HepG2 (cell line): ENCODE results near the gene IRAK1BP1. TPM values are rescaled to one million over a fixed set of nuclear protein-coding genes. Genes with fewer than 3 reads are reported as not detected.
A peak's percentile ranks its signal among the peaks of the same experiment; 100 is the strongest.

Experiments
- ATAC-seq: fragments of 200-7000 bp; cut with Tn5 transposase; 3 replicates; pipeline ENCODE4 v1.9.1; 2020; ENCODE audit warnings: mild to moderate bottlenecking, moderate library complexity
- BruUV-seq: library from RNA; stranded (reverse); fragments of 400-500 nt; replicated peaks from 2 replicates; lab custom pipeline; 2021; lab: Mats Ljungman, UMichigan
- CTCF ChIA-PET: fragments of 300-600 bp; formaldehyde crosslinking; extraction: SDS; loops from one replicate; lab custom pipeline; 2021; ENCODE audit warnings: low total read pairs, inconsistent platforms, low intra/inter-chr PET ratio; lab: Yijun Ruan, JAX
- POLR2A ChIA-PET: fragments of 350-600 bp; sonication (Branson Sonifier 250); formaldehyde crosslinking; loops from one replicate; lab custom pipeline; 2020; ENCODE audit warnings: antibody characterized with exemption, inconsistent platforms; lab: Yijun Ruan, JAX
- DNase-seq: peaks from one replicate; pipeline ENCODE4 v3.0.0-alpha.2; 2015; ENCODE audit warnings: low spot score
- FAIRE-seq: peaks from 3 replicates; lab custom pipeline; 2011; peaks lifted over from hg19 to GRCh38; lab: Jason Lieb, UNC
- H2AFZ ChIP-seq: one replicate; pipeline ENCODE4 v1.6.1; 2011; ENCODE audit warnings: low read length, inconsistent platforms
- H3K27ac ChIP-seq: fragments of 300-600 bp; 3 replicates; pipeline ENCODE4 v1.8.0; 2011; ENCODE audit warnings: mixed run types, mild to moderate bottlenecking, mixed read lengths, low read length, inconsistent platforms; ENCODE audit not compliant: insufficient read depth; ENCODE audit errors: extremely low read length
- H3K27me3 ChIP-seq, 2 experiments: fragments of 200-600 bp in 1 of 2; 2 replicates in 1 of 2; 3 replicates in 1 of 2; pipeline versions ENCODE4 v1.6.0 to v1.8.0; 2011; ENCODE audit warnings: low read length in 2 of 2, mild to moderate bottlenecking in 2 of 2, moderate library complexity in 2 of 2, inconsistent platforms in 1 of 2; ENCODE audit not compliant: insufficient read depth in 2 of 2, control insufficient read depth in 1 of 2
- H3K36me3 ChIP-seq, 2 experiments: fragments of 200-600 bp in 1 of 2; replicated peaks in 1 of 2; 2 replicates in 1 of 2; 3 replicates in 1 of 2; pipeline versions ENCODE4 v1.5.1 to v1.8.0; 2011; ENCODE audit warnings: low read length in 2 of 2, inconsistent platforms in 1 of 2; ENCODE audit not compliant: insufficient read depth in 2 of 2, control insufficient read depth in 1 of 2
- H3K4me1 ChIP-seq: 2 replicates; pipeline ENCODE4 v1.5.1; 2012; ENCODE audit warnings: low read length, inconsistent platforms; ENCODE audit not compliant: insufficient read depth
- H3K4me2 ChIP-seq: 2 replicates; pipeline ENCODE4 v1.6.0; 2011; ENCODE audit warnings: low read depth, low read length, inconsistent platforms
- H3K4me3 ChIP-seq, 3 experiments: fragments of 200-600 bp in 1 of 3; sonication (generic), shearing (Covaris generic) in 1 of 3; replicated peaks in 1 of 3; 2 replicates each; pipeline ENCODE4 v1.5.1; 2011 to 2016; ENCODE audit warnings: low read length in 3 of 3, inconsistent platforms in 2 of 3, low read depth in 2 of 3, mild to moderate bottlenecking in 2 of 3, control low read depth in 1 of 3, mixed read lengths in 1 of 3; ENCODE audit not compliant: insufficient read depth in 1 of 3
- H3K79me2 ChIP-seq: one replicate; pipeline ENCODE4 v1.6.1; 2011; ENCODE audit warnings: low read length, inconsistent platforms; ENCODE audit not compliant: insufficient read depth
- H3K9ac ChIP-seq: 2 replicates; pipeline ENCODE4 v1.6.0; 2011; ENCODE audit warnings: mild to moderate bottlenecking, low read depth, low read length, inconsistent platforms; ENCODE audit not compliant: insufficient read depth
- H3K9me3 ChIP-seq: 2 replicates; pipeline ENCODE4 v1.5.1; 2012; ENCODE audit warnings: mild to moderate bottlenecking, low read length
- H4K20me1 ChIP-seq: 2 replicates; pipeline ENCODE4 v1.6.0; 2011; ENCODE audit warnings: inconsistent platforms, mild to moderate bottlenecking, low read length, moderate library complexity; ENCODE audit not compliant: insufficient read depth
- AKAP8 ChIP-seq: sonication (generic); formaldehyde crosslinking; IDR thresholded peaks from 2 replicates; pipeline ENCODE4 v1.5.1; 2020; ENCODE audit warnings: mild to moderate bottlenecking, missing genetic modification reagents
- AKNA ChIP-seq: sonication (generic); formaldehyde crosslinking; IDR thresholded peaks from 2 replicates; pipeline ENCODE4 v1.4.0; 2020; ENCODE audit warnings: missing genetic modification reagents, borderline replicate concordance
- CAMTA2 ChIP-seq: sonication (generic); formaldehyde crosslinking; IDR thresholded peaks from 2 replicates; pipeline ENCODE4 v1.4.0; 2020; ENCODE audit warnings: mild to moderate bottlenecking, missing genetic modification reagents, borderline replicate concordance
- CHCHD3 ChIP-seq: sonication (generic); formaldehyde crosslinking; IDR thresholded peaks from 2 replicates; pipeline ENCODE4 v1.8.0; 2022; ENCODE audit warnings: mild to moderate bottlenecking, missing genetic modification reagents, moderate library complexity
- HMGA1 ChIP-seq: sonication (generic); formaldehyde crosslinking; conservative IDR thresholded peaks from 2 replicates; pipeline ENCODE4 v1.4.0; 2020; ENCODE audit warnings: missing genetic modification reagents
- PAX8 ChIP-seq: sonication (generic); formaldehyde crosslinking; IDR thresholded peaks from 2 replicates; pipeline ENCODE4 v1.8.0; 2022; ENCODE audit warnings: mild to moderate bottlenecking, missing genetic modification reagents, borderline replicate concordance
- SIX1 ChIP-seq: sonication (generic); formaldehyde crosslinking; IDR thresholded peaks from 2 replicates; pipeline ENCODE4 v1.4.0; 2020; ENCODE audit warnings: missing genetic modification reagents, borderline replicate concordance
- ZBTB20 ChIP-seq: sonication (generic); formaldehyde crosslinking; IDR thresholded peaks from 2 replicates; pipeline ENCODE4 v1.8.1; 2023; ENCODE audit warnings: missing genetic modification reagents, low read depth, mild to moderate bottlenecking, borderline replicate concordance
- ZBTB3 ChIP-seq: sonication (generic); formaldehyde crosslinking; IDR thresholded peaks from 2 replicates; pipeline ENCODE4 v1.4.0; 2020; ENCODE audit warnings: low read depth, mild to moderate bottlenecking, moderate library complexity, missing genetic modification reagents, borderline replicate concordance
- ZNF547 ChIP-seq: sonication (generic); formaldehyde crosslinking; IDR thresholded peaks from 2 replicates; pipeline ENCODE4 v1.5.1; 2020; ENCODE audit warnings: mild to moderate bottlenecking, missing genetic modification reagents
- ZNF550 ChIP-seq: sonication (generic); formaldehyde crosslinking; IDR thresholded peaks from 2 replicates; pipeline ENCODE4 v1.4.0; 2020; ENCODE audit warnings: mild to moderate bottlenecking, missing genetic modification reagents, borderline replicate concordance
- ZNF737 ChIP-seq: sonication (generic); formaldehyde crosslinking; IDR thresholded peaks from 2 replicates; pipeline ENCODE4 v1.5.0; 2020; ENCODE audit warnings: missing genetic modification reagents, mild to moderate bottlenecking, borderline replicate concordance
- WGBS: methylation state at CpG from one replicate; pipeline ENCODE4 v1.1.6; 2017; ENCODE audit warnings: low lambda C conversion rate; 5-methylcytosine and 5-hydroxymethylcytosine counted together
- in situ Hi-C: cut with HindIII; loops from 2 replicates; pipeline ENCODE4 v1.10.0; 2017; ENCODE audit warnings: low pct_unique_long_range_greater_than_20kb; ENCODE audit not compliant: extremely low pct_ligation_motif_present
- intact Hi-C: fragments of 100-400 bp; cut with micrococcal nuclease; formaldehyde crosslinking; loops from one replicate; pipeline ENCODE4 v1.10.0; 2022; ENCODE audit not compliant: unreplicated experiment
- polyA plus RNA-seq, 8 experiments: library from polyadenylated mRNA; depleted of rRNA in 3 of 8; stranded (reverse) in 7 of 8; unstranded in 1 of 8; fragments of >200 nt; fragmentation: Illumina TruSeq in 4 of 8; extraction: Trizol in 4 of 8; gene quantifications; 2 replicates each; pipeline versions ENCODE4 v1.2.1 to v1.2.3, GENCODE V29; 2011 to 2016; ENCODE audit warnings: low read depth in 4 of 8, missing spikeins in 1 of 8, mixed read lengths in 1 of 8; ENCODE audit not compliant: insufficient read depth in 1 of 8
- total RNA-seq, 5 experiments: library from RNA; depleted of rRNA; stranded (reverse); fragments of >200 nt; fragmentation: Illumina TruSeq; extraction: Trizol; gene quantifications; 2 replicates each; pipeline ENCODE4 v1.2.3, GENCODE V29; 2016; ENCODE audit warnings: low read depth in 1 of 5
- TF ChIP-seq, protein P1 (sequence below): sonication (generic); formaldehyde crosslinking; IDR thresholded peaks from 2 replicates; pipeline ENCODE4 v1.8.0; 2022; ENCODE audit warnings: missing genetic modification reagents, mild to moderate bottlenecking, inconsistent platforms, borderline replicate concordance

The IRAK1BP1 gene
- total and polyA plus RNA-seq, 2 of the 13 experiments (the other 11 are each of a cell fraction or from before 2014, with no cell fraction given): 0.86 to 1.5 TPM

DNA sequence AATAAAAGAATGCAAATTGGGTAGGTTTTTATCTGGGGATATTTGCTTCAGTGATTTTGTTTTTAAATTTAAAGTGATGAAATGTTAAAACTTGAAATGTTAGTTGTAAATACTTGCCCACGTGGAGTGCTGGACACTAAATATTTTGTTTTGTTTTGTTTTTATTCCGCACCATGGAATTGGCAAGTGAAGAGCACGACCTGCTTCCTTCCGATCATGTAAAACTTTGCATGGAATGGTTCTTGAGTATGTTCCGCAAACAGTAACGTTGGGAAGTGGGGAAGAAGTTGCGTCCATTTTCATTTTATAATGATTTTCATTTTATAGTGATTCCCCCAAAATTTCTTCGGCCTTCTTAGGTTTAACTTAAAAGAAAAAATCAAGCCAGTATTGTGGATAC lies 765 bp downstream of the IRAK1BP1 start:
- Histone ChIP-seq H3K4me3 (peak overlapping the region; percentile 80 to 88 (median 87)), H4K20me1 (no peaks in the 10 kb centered on the region), H3K9me3 (no peaks in the 10 kb centered on the region), H2AFZ (peak overlapping the region; percentile 71), H3K27me3 (no peaks in the 10 kb centered on the region), H3K4me1 (peaks cover 12% of the 10 kb centered on the region), H3K36me3 (no peaks in the 10 kb centered on the region), H3K79me2 (no peaks in the 10 kb centered on the region), H3K27ac (peak overlapping the region; percentile 64), H3K9ac (peak overlapping the region; percentile 75), H3K4me2 (peak overlapping the region; percentile 89)
- in situ Hi-C loops: no loop called here
- DNase-seq (no peak), FAIRE-seq (no peak), ATAC-seq (no peak)
- no peak for TF ChIP-seq AKAP8
- no peak for TF ChIP-seq SIX1 (CRISPR knock-in tag)
- TF ChIP-seq ZNF547 (CRISPR knock-in tag): no peak
- TF ChIP-seq, protein P1, sequence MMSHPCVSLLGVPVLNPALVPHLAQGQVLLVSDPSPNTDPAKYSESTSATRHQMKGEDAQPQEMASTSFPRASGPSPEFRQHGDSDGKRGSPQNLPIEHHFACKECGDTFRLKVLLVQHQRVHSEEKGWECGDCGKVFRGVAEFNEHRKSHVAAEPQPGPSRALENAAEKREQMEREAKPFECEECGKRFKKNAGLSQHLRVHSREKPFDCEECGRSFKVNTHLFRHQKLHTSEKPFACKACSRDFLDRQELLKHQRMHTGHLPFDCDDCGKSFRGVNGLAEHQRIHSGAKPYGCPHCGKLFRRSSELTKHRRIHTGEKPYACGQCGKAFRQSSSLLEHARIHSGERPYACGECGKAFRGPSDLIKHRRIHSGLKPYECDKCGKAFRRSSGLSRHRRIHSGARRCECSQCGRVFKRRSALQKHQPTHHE (CRISPR knock-in tag): no peak
- TF ChIP-seq PAX8 (CRISPR knock-in tag): 0 out of 2 replicates have a peak, but pooled peaks have one; percentile 7
- intact Hi-C loops: loop anchor here (5.0 to 10.0 kb wide), 3 partner anchors 207 to 999 kb away; partner anchors contain the start of genes HMGN3 and PHIP
- ChIA-PET CTCF (no interaction called here), POLR2A (no interaction called here)
- TSS peak; percentile 70 for BruUV-seq
- 5% methylated on average over 8 of the region's 8 CpGs for WGBS

GRCh38 chr6:78875505-78875904 lies 8.2 kb downstream of the IRAK1BP1 start:
- Histone ChIP-seq H3K79me2 (no peaks in the 10 kb centered on the region), H3K36me3 (no peaks in the 10 kb centered on the region), H2AFZ (no peak overlapping the region), H3K9me3 (no peaks in the 10 kb centered on the region), H3K27me3 (no peaks in the 10 kb centered on the region), H3K4me1 (no peaks in the 10 kb centered on the region), H4K20me1 (no peaks in the 10 kb centered on the region), H3K27ac (no peak overlapping the region), H3K4me2 (no peak overlapping the region), H3K9ac (no peak overlapping the region), H3K4me3 (no peak overlapping the region)
- intact Hi-C loops (no loop called here), in situ Hi-C loops (no loop called here)
- no peak for DNase-seq
- 100% methylated on average over 3 of the region's 3 CpGs for WGBS
- no TSS peak for BruUV-seq
- POLR2A ChIA-PET: no interaction called here
- FAIRE-seq: no peak
- CTCF ChIA-PET: no interaction called here
- ATAC-seq: no peak
- TF ChIP-seq CHCHD3 (CRISPR knock-in tag) (no peak), CAMTA2 (no peak), ZNF737 (CRISPR knock-in tag) (no peak), ZBTB20 (CRISPR knock-in tag) (no peak), HMGA1 (CRISPR knock-in tag) (no peak), AKNA (CRISPR knock-in tag) (no peak), ZBTB3 (CRISPR knock-in tag) (no peak), ZNF550 (no peak)
